A549 (cell line): Measurements from ENCODE around the gene PCSK6.

Source experiments
- CTCF ChIP-seq: fragments of >200 bp; sonication (Bioruptor Twin); formaldehyde crosslinking; IDR thresholded peaks from 3 replicates; pipeline ENCODE4 v1.5.1; 2016
- MAFK ChIP-seq: fragments of 450-650 bp; IDR thresholded peaks from 2 replicates; pipeline ENCODE4 v1.6.1; 2014; ENCODE audit not compliant: partially characterized antibody
- MAX ChIP-seq: IDR thresholded peaks from 2 replicates; pipeline ENCODE4 v1.6.1; 2012
- POLR2A ChIP-seq: IDR thresholded peaks from 2 replicates; pipeline ENCODE4 v1.6.1; 2012; ENCODE audit warnings: mild to moderate bottlenecking, low read length
- RARB ChIP-seq: fragments of 250-450 bp; sonication (Bioruptor Pico); IDR thresholded peaks from 2 replicates; pipeline ENCODE4 v1.8.0; 2021; ENCODE audit warnings: mild to moderate bottlenecking, moderate library complexity
- ZC3H11A ChIP-seq: fragments of 450-650 bp; IDR thresholded peaks from 2 replicates; pipeline ENCODE4 v1.6.1; 2014; ENCODE audit warnings: antibody characterized with exemption, mild to moderate bottlenecking

- TF ChIP-seq CTCF = no peak
- no peak for TF ChIP-seq POLR2A
- 0 out of 2 replicates have a peak, but pooled peaks have one; percentile 30 for TF ChIP-seq MAX
- no peak for TF ChIP-seq RARB
- no peak for TF ChIP-seq ZC3H11A
- no peak for TF ChIP-seq MAFK
Observed at GRCh38 chr15:101528108-101528916, 38.8 kb upstream of the PCSK6 start.
